Tibial artery (tissue), 4 donors: ENCODE data around the gene MSMP.

Experiments used
- DNase-seq, 2 donors: peaks; one replicate each; pipeline ENCODE4 v3.0.0-alpha.2; 2019
- H3K27ac ChIP-seq, 2 donors: fragments of 200-600 bp; sonication (generic) in 1 of 2; 1 replicate in 1 of 2; 2 replicates in 1 of 2; pipeline ENCODE4 v1.5.1; 2018 to 2019; ENCODE audit warnings: mild to moderate bottlenecking in 1 of 2
- H3K27me3 ChIP-seq, 2 donors: fragments of 200-600 bp; sonication (generic) in 1 of 2; one replicate each; pipeline versions ENCODE4 v1.5.1 to v1.6.0; 2016 to 2019
- H3K36me3 ChIP-seq, 3 donors: fragments of 200-600 bp; sonication (generic) in 2 of 3; one replicate each; pipeline ENCODE4 v1.5.1; 2016 to 2019; ENCODE audit warnings: mild to moderate bottlenecking in 2 of 3
- H3K4me1 ChIP-seq, 4 donors: fragments of 200-600 bp; sonication (generic) in 2 of 4; 1 replicate in 3 of 4; 2 replicates in 1 of 4; pipeline ENCODE4 v1.5.1; 2016 to 2019
- H3K4me3 ChIP-seq, 2 donors: fragments of 200-600 bp; sonication (generic) in 1 of 2; 1 replicate in 1 of 2; 2 replicates in 1 of 2; pipeline ENCODE4 v1.5.1; 2018 to 2019; ENCODE audit warnings: mild to moderate bottlenecking in 2 of 2
- H3K9me3 ChIP-seq, 3 donors: fragments of 200-600 bp; sonication (generic) in 1 of 3; one replicate each; pipeline ENCODE4 v1.5.1; 2016 to 2019
- intact Hi-C: fragments of 100-400 bp; cut with DNase I; formaldehyde crosslinking; loops from one replicate; pipeline ENCODE4 v1.15.0; 2023; ENCODE audit warnings: low total_unique reads
- TF ChIP-seq, protein P1 (sequence below), 2 experiments: fragments of 200-600 bp in 1 of 2; fragments of 450-650 bp in 1 of 2; IDR thresholded peaks; one replicate each; pipeline ENCODE4 v1.5.1; 2017 to 2019; ENCODE audit warnings: antibody characterized with exemption in 2 of 2, mild to moderate bottlenecking in 1 of 2, moderate library complexity in 1 of 2

Gene MSMP

DNA sequence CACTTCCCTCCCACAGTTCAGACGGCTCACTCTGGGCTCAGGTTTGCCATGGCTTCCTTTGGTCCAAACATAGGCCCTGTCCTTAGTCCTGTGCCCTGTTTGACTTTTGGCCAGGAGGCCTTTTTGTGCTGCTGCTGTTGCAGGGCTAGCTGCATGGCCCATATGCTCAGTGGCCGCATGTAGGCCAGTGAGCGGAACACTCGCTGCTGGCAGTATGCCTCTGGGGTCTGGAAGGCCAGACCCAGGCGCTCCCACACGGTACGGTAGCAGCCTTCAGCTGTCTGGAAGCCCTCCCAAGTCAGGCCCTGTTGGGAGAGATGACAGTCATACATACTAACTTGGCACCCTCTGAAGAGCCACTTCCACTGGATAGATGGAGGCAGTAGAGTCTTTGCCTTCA is 16.9 kb downstream of the MSMP start:
- intact Hi-C loops, result no loop called here
- Histone ChIP-seq H3K27me3 (no peaks in the 10 kb centered on the region), H3K4me1 (peaks cover 0 to 28% (median 17%) of the 10 kb centered on the region in 4 donors), H3K9me3 (no peaks in the 10 kb centered on the region), H3K4me3 (no peak overlapping the region), H3K27ac (no peak overlapping the region), H3K36me3 (peaks cover 69 to 78% (median 77%) of the 10 kb centered on the region in 3 donors)
- TF ChIP-seq, protein P1, sequence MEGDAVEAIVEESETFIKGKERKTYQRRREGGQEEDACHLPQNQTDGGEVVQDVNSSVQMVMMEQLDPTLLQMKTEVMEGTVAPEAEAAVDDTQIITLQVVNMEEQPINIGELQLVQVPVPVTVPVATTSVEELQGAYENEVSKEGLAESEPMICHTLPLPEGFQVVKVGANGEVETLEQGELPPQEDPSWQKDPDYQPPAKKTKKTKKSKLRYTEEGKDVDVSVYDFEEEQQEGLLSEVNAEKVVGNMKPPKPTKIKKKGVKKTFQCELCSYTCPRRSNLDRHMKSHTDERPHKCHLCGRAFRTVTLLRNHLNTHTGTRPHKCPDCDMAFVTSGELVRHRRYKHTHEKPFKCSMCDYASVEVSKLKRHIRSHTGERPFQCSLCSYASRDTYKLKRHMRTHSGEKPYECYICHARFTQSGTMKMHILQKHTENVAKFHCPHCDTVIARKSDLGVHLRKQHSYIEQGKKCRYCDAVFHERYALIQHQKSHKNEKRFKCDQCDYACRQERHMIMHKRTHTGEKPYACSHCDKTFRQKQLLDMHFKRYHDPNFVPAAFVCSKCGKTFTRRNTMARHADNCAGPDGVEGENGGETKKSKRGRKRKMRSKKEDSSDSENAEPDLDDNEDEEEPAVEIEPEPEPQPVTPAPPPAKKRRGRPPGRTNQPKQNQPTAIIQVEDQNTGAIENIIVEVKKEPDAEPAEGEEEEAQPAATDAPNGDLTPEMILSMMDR (IDR thresholded peaks at IDR 0.05), result no peak
- DNase-seq, result no peak

DNA sequence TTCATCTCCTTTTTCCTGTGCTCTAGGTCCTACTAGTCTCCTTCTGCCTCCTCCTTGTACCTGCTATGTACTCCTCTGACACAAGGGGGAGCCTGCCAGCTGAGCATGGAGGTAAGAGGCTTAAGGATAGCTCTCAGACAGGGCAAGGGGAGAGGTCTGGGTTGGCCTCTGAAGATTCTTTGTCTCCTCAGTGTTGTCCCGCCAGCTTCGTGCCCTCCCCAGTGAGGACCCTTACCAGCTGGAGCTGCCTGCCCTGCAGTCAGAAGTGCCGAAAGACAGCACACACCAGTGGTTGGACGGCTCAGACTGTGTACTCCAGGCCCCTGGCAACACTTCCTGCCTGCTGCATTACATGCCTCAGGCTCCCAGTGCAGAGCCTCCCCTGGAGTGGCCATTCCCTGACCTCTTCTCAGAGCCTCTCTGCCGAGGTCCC is 17.9 kb downstream of the MSMP start:
- peak overlapping the region in 1 of 2 donors; percentile 99 for H3K27ac ChIP-seq
- H3K36me3 ChIP-seq, result peaks cover 61 to 68% (median 67%) of the 10 kb centered on the region in 3 donors
- no peaks in the 10 kb centered on the region for H3K27me3 ChIP-seq
- TF ChIP-seq, protein P1 (IDR thresholded peaks at IDR 0.05), result peak; percentile 75 to 82
- H3K4me3 ChIP-seq, result no peak overlapping the region
- H3K9me3 ChIP-seq, result no peaks in the 10 kb centered on the region
- DNase-seq, result peak in 1 of 2 donors; percentile 80
- intact Hi-C loops, result no loop called here
- H3K4me1 ChIP-seq, result peaks cover 0 to 29% (median 17%) of the 10 kb centered on the region in 4 donors

DNA sequence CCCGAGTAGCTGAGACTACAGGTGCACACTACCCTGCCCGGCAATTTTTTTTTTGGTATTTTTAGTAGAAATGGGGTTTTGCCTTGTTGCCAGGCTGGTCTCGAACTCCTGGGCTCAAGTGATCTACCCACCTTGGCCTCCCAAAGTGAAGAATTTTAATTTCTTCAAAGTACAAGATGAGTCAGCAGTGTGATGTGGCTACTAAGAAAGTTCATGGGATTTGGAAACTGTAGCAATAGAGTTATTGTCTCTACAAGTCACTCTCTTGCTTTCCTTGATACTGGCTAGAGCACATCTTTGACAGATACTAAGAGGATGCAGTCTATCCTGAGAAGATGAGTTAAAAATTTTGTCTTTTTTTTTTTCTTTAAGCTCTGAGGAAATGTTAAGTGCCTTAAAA is 20.0 kb downstream of the MSMP start:
- Histone ChIP-seq H3K4me1 (peaks cover 0 to 50% (median 36%) of the 10 kb centered on the region in 4 donors), H3K36me3 (peaks cover 43 to 47% (median 46%) of the 10 kb centered on the region in 3 donors), H3K27ac (peak overlapping the region; percentile 92 to 99), H3K4me3 (no peak overlapping the region), H3K27me3 (no peaks in the 10 kb centered on the region), H3K9me3 (no peaks in the 10 kb centered on the region)
- DNase-seq, result no peak
- intact Hi-C loops, result no loop called here
- TF ChIP-seq, protein P1 (IDR thresholded peaks at IDR 0.05), result no peak

DNA sequence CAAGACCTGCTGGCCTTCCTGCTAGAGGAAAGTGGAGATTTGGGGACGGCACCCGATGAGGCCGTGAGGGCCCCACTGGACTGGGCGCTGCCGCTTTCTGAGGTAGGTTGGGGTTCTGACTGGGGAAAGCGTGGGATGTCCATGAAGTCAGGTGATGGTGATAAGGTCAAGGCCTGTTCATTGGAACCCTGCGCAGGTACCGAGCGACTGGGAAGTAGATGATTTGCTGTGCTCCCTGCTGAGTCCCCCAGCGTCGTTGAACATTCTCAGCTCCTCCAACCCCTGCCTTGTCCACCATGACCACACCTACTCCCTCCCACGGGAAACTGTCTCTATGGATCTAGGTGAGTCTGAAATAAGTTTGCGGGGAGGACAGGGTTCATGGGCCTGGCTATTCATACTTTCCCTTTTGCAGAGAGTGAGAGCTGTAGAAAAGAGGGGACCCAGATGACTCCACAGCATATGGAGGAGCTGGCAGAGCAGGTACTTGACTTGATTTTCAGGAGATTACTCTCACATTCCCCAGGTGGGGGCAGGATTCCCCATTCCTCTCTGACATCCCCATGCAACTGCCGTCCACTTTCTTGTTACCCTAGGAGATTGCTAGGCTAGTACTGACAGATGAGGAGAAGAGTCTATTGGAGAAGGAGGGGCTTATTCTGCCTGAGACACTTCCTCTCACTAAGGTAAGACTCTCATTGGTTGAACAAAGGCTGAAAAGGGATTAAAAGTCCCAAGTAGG is 21.1 kb downstream of the MSMP start:
- H3K27me3 ChIP-seq, result no peaks in the 10 kb centered on the region
- peaks cover 32 to 36% (median 35%) of the 10 kb centered on the region in 3 donors for H3K36me3 ChIP-seq
- peaks cover 0 to 61% (median 46%) of the 10 kb centered on the region in 4 donors for H3K4me1 ChIP-seq
- no peak for DNase-seq
- TF ChIP-seq, protein P1 (IDR thresholded peaks at IDR 0.05), result no peak
- peak overlapping the region; percentile 92 to 99 for H3K27ac ChIP-seq
- no peaks in the 10 kb centered on the region for H3K9me3 ChIP-seq
- intact Hi-C loops, result loop anchor here (1.0 kb wide), 1 partner anchor 74 kb away; no protein-coding TSS in a partner anchor
- H3K4me3 ChIP-seq, result peak overlapping the region; percentile 65 to 93

DNA sequence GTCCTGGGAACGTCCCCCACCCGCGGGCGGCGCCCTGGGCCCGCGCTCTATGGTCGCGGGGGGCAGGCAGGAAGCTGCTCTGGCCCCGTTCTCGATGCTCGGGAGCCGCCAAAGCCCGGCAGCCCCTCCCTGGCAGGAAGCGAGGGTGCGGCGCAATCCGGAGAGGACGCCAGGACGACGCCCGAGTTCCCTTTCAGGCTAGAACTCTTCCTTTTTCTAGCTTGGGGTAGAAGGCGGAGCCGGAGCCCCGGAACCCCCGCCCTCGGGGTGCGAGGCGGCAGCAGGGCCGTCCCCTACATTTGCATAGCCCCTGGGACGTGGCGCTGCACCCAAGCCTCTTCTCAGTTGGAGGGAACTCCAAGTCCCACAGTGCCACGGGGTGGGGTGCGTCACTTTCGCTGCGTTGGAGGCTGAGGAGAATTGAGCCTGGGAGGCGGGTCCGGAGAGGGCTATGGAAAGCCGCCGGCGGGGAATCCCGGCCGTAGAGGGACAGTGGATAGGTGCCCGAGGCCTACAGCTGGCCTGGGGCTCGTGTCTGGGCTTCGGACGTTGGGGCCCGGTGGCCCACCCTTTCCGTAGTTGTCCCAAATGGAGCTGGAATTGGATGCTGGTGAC is 21.8 kb downstream of the MSMP start, which contains the start of the genes CREB3 and TLN1:
CREB3 (plus strand) TSS at position 482 of the 615 bp plus-strand sequence; CDS start at position 589, 107 bp downstream.
TLN1 (minus strand) TSS at position 11 of the 615 bp plus-strand sequence. CDS start 6,501 bp downstream, outside the sequence.
- peaks cover 0 to 68% (median 50%) of the 10 kb centered on the region in 4 donors for H3K4me1 ChIP-seq
- intact Hi-C loops, result loop anchor here (1.0 kb wide), 1 partner anchor 73 kb away; no protein-coding TSS in a partner anchor
- TF ChIP-seq, protein P1 (IDR thresholded peaks at IDR 0.05), result no peak
- no peaks in the 10 kb centered on the region for H3K9me3 ChIP-seq
- H3K27ac ChIP-seq, result peak within 1 kb of the TSS; percentile 92 to 99
- no peaks in the 10 kb centered on the region for H3K27me3 ChIP-seq
- peak within 1 kb of the TSS; percentile 65 to 93 for H3K4me3 ChIP-seq
- peak; percentile 99 to 100 for DNase-seq
- H3K36me3 ChIP-seq, result peaks cover 25 to 29% (median 28%) of the 10 kb centered on the region in 3 donors
